HCT116 (cell line): ENCODE data around the gene WFDC6. TPM values are rescaled to one million over a fixed set of nuclear protein-coding genes. Genes with fewer than 3 reads are reported as not detected.

Experiments used
- ATAC-seq: fragments of 200-7000 bp; cut with Tn5 transposase; 2 replicates; pipeline ENCODE4 v1.9.1; 2020; ENCODE audit warnings: mild to moderate bottlenecking, moderate library complexity
- BruUV-seq: library from RNA; stranded (reverse); fragments of 400-500 nt; replicated peaks from 2 replicates; lab custom pipeline; 2021; lab: Mats Ljungman, UMichigan
- CTCF ChIA-PET: fragments of 300-600 bp; sonication (Branson Sonifier 250); formaldehyde crosslinking; loops from one replicate; lab custom pipeline; 2021; ENCODE audit warnings: antibody characterized with exemption; lab: Charles Lee
- POLR2A ChIA-PET: fragments of 300-600, 350-600 bp; sonication (Branson Sonifier 250); formaldehyde crosslinking; loops from one replicate; lab custom pipeline; 2021; ENCODE audit warnings: antibody characterized with exemption; lab: Charles Lee
- RAD21 ChIA-PET, 2 experiments: fragments of 300-600 bp; sonication (Branson Sonifier 250); formaldehyde crosslinking; loops; one replicate each; lab custom pipeline; 2023; ENCODE audit warnings: low total read pairs in 2 of 2; ENCODE audit not compliant: uncharacterized antibody in 2 of 2, unreplicated experiment in 2 of 2, low non-redundant PET in 1 of 2; lab: Charles Lee
- DNase-seq: peaks from one replicate; pipeline ENCODE4 v3.0.0-alpha.2; 2010; ENCODE audit warnings: low read depth, low spot score
- H2AFZ ChIP-seq: fragments of 200-600 bp; shearing (Covaris generic), sonication (generic); 2 replicates; pipeline ENCODE4 v1.6.1; 2017; ENCODE audit warnings: low read depth, mixed run types, mixed read lengths, antibody characterized with exemption, low read length; ENCODE audit not compliant: poor library complexity, severe bottlenecking
- H3K27ac ChIP-seq: 2 replicates; pipeline ENCODE4 v1.5.1; 2012; ENCODE audit warnings: low read depth, low read length
- H3K27me3 ChIP-seq: fragments of 200-600 bp; sonication (generic); 2 replicates; pipeline ENCODE4 v1.6.1; 2016; ENCODE audit warnings: mixed run types, low read length, mixed read lengths; ENCODE audit not compliant: insufficient read depth
- H3K36me3 ChIP-seq, 2 experiments: fragments of 200-500 bp in 1 of 2; fragments of 200-600 bp in 1 of 2; sonication (Bioruptor generic) in 1 of 2; sonication (generic) in 1 of 2; 2 replicates each; pipeline versions ENCODE4 v1.5.1 to v1.6.1; 2014 to 2016; ENCODE audit warnings: low read length in 2 of 2, inconsistent platforms in 1 of 2, mixed read lengths in 1 of 2, mixed run types in 1 of 2; ENCODE audit not compliant: insufficient read depth in 2 of 2, control insufficient read depth in 1 of 2
- H3K4me1 ChIP-seq, 2 experiments: fragments of 200-600 bp in 1 of 2; sonication (generic) in 1 of 2; 2 replicates each; pipeline versions ENCODE4 v1.5.1 to v1.6.1; 2012 to 2017; ENCODE audit warnings: low read length in 2 of 2, inconsistent platforms in 1 of 2, mild to moderate bottlenecking in 1 of 2, mixed read lengths in 1 of 2, mixed run types in 1 of 2, moderate library complexity in 1 of 2; ENCODE audit not compliant: insufficient read depth in 2 of 2, control insufficient read depth in 1 of 2
- H3K4me2 ChIP-seq: fragments of 200-600 bp; sonication (generic); 2 replicates; pipeline ENCODE4 v1.6.1; 2017; ENCODE audit warnings: mixed run types, low read length, mixed read lengths
- H3K4me3 ChIP-seq, 2 experiments: fragments of 200-600 bp in 1 of 2; sonication (generic) in 1 of 2; replicated peaks in 1 of 2; 2 replicates each; pipeline ENCODE4 v1.5.1; 2011 to 2016; ENCODE audit warnings: low read length in 2 of 2, control low read depth in 1 of 2, low read depth in 1 of 2, mild to moderate bottlenecking in 1 of 2, mixed read lengths in 1 of 2, mixed run types in 1 of 2
- H3K79me2 ChIP-seq: fragments of 200-600 bp; sonication (generic); 2 replicates; pipeline ENCODE4 v1.6.1; 2017; ENCODE audit warnings: mild to moderate bottlenecking, mixed run types, low read length, moderate library complexity, mixed read lengths; ENCODE audit not compliant: insufficient read depth
- H3K9ac ChIP-seq: fragments of 200-600 bp; sonication (generic); 2 replicates; pipeline ENCODE4 v1.6.1; 2016; ENCODE audit warnings: low read length, mixed read lengths
- H3K9me2 ChIP-seq: fragments of 200-600 bp; sonication (generic), shearing (Covaris generic); 2 replicates; pipeline ENCODE4 v1.6.1; 2017; ENCODE audit warnings: mixed run types, mild to moderate bottlenecking, moderate library complexity; ENCODE audit not compliant: insufficient read depth
- H3K9me3 ChIP-seq, 2 experiments: fragments of 200-500 bp in 1 of 2; fragments of 200-600 bp in 1 of 2; sonication (Bioruptor generic) in 1 of 2; sonication (generic) in 1 of 2; 2 replicates each; pipeline ENCODE4 v1.6.1; 2014 to 2017; ENCODE audit warnings: low read length in 2 of 2, mixed read lengths in 2 of 2, inconsistent platforms in 1 of 2, low read depth in 1 of 2, mild to moderate bottlenecking in 1 of 2, mixed run types in 1 of 2, moderate library complexity in 1 of 2; ENCODE audit not compliant: control insufficient read depth in 1 of 2, insufficient read depth in 1 of 2
- H4K20me1 ChIP-seq: fragments of 200-600 bp; sonication (generic), shearing (Covaris generic); 2 replicates; pipeline ENCODE4 v1.6.1; 2017; ENCODE audit warnings: mixed run types, mild to moderate bottlenecking, moderate library complexity; ENCODE audit not compliant: insufficient read depth
- CBX3 ChIP-seq: IDR thresholded peaks from 2 replicates; pipeline ENCODE4 v1.6.1; 2012; ENCODE audit warnings: low read depth
- CEBPB ChIP-seq: IDR thresholded peaks from 2 replicates; pipeline ENCODE4 v1.6.1; 2012; ENCODE audit warnings: low read depth
- EGR1 ChIP-seq: IDR thresholded peaks from 2 replicates; pipeline ENCODE4 v1.6.1; 2012; ENCODE audit warnings: low read depth
- ELF1 ChIP-seq: IDR thresholded peaks from 2 replicates; pipeline ENCODE4 v1.6.1; 2012; ENCODE audit warnings: low read depth, borderline replicate concordance
- JUND ChIP-seq: IDR thresholded peaks from 2 replicates; pipeline ENCODE4 v1.6.1; 2012
- MAX ChIP-seq: IDR thresholded peaks from 2 replicates; pipeline ENCODE4 v1.6.1; 2012
- POLR2A ChIP-seq: IDR thresholded peaks from 2 replicates; pipeline ENCODE4 v1.7.0; 2011; ENCODE audit warnings: borderline replicate concordance; ENCODE audit not compliant: insufficient read depth, insufficient read length; ENCODE audit errors: extremely low read depth
- REST ChIP-seq: IDR thresholded peaks from 2 replicates; pipeline ENCODE4 v1.6.1; 2012; ENCODE audit warnings: low read depth
- SP1 ChIP-seq: IDR thresholded peaks from 2 replicates; pipeline ENCODE4 v1.6.1; 2012; ENCODE audit warnings: low read depth
- TCF7L2 ChIP-seq: IDR thresholded peaks from 2 replicates; pipeline ENCODE4 v1.7.0; 2011; ENCODE audit warnings: borderline replicate concordance, inconsistent platforms; ENCODE audit not compliant: insufficient read depth, insufficient read length; ENCODE audit errors: extremely low read depth
- YY1 ChIP-seq: IDR thresholded peaks from 2 replicates; pipeline ENCODE4 v1.6.1; 2011; ENCODE audit warnings: low read length, low read depth, moderate library complexity, mild to moderate bottlenecking; ENCODE audit not compliant: insufficient replicate concordance; ENCODE audit errors: extremely low read depth
- ZBTB33 ChIP-seq: IDR thresholded peaks from 2 replicates; pipeline ENCODE4 v1.6.1; 2011; ENCODE audit warnings: mild to moderate bottlenecking, low read length, moderate library complexity; ENCODE audit not compliant: insufficient replicate concordance; ENCODE audit errors: extremely low read depth
- ZFX ChIP-seq: fragments of 450-650 bp; IDR thresholded peaks from 2 replicates; pipeline ENCODE4 v1.6.1; 2017
- ZNF274 ChIP-seq: fragments of 200-500 bp; sonication (Bioruptor generic); IDR thresholded peaks from 2 replicates; pipeline ENCODE4 v1.6.1; 2014; ENCODE audit warnings: mild to moderate bottlenecking, low read depth, low read length, inconsistent platforms
- intact Hi-C: fragments of 100-400 bp; cut with micrococcal nuclease; formaldehyde crosslinking; loops from 2 replicates; pipeline ENCODE4 v1.10.0; 2022
- total RNA-seq: library from RNA; stranded (reverse); gene quantifications from one replicate; pipeline ENCODE4 v1.2.1, GENCODE V29; 2021; ENCODE audit not compliant: unreplicated experiment

Gene WFDC6
- total RNA-seq, 1 experiment from 2014 or later = not detected

- POLR2A ChIA-PET = no interaction called here
- intact Hi-C loops = no loop called here
- CTCF ChIA-PET = no interaction called here
Observed at GRCh38 chr20:45501600-45501999, 37.7 kb downstream of the WFDC6 start.

More at GRCh38 chr20:45501600-45501999, 37.7 kb downstream of the WFDC6 start:
- Histone ChIP-seq H3K4me2 (no peak overlapping the region), H3K9me3 (no peaks in the 10 kb centered on the region), H3K36me3 (no peaks in the 10 kb centered on the region), H3K9me2 (no peaks in the 10 kb centered on the region), H3K79me2 (no peaks in the 10 kb centered on the region), H3K27me3 (peaks cover 9% of the 10 kb centered on the region; the same call in 1 of the 2 replicates), H3K4me1 (no peaks in the 10 kb centered on the region), H2AFZ (no peak overlapping the region), H4K20me1 (no peaks in the 10 kb centered on the region), H3K27ac (no peak overlapping the region), H3K4me3 (no peak overlapping the region), H3K9ac (no peak overlapping the region)
- BruUV-seq = no TSS peak
- ATAC-seq (no peak), DNase-seq (no peak)
- no peak for TF ChIP-seq TCF7L2
- TF ChIP-seq CEBPB = no peak
- TF ChIP-seq POLR2A = no peak
- no peak for TF ChIP-seq ZBTB33
- TF ChIP-seq ELF1 = no peak
- TF ChIP-seq MAX = no peak
- TF ChIP-seq EGR1 = no peak
- TF ChIP-seq JUND = no peak
- TF ChIP-seq ZFX = no peak
- TF ChIP-seq REST = no peak
- no peak for TF ChIP-seq SP1
- TF ChIP-seq CBX3 = no peak
- TF ChIP-seq ZNF274 = no peak
- TF ChIP-seq YY1 = no peak
- RAD21 ChIA-PET = no interaction called here
